Neural cell (in vitro differentiated cells): ENCODE results near the gene ACBD6. TPM values are rescaled to one million over a fixed set of nuclear protein-coding genes. Genes with fewer than 3 reads are reported as not detected.

Source experiments
- H2AFZ ChIP-seq: fragments of 200-600, 300-800 bp; sonication (generic), shearing (Covaris generic); 2 replicates; pipeline ENCODE4 v1.6.0; 2014; ENCODE audit warnings: low read depth, mild to moderate bottlenecking, antibody characterized with exemption, low read length, moderate library complexity
- H3F3A ChIP-seq: fragments of 200-600 bp; shearing (Covaris generic); 2 replicates; pipeline ENCODE4 v1.6.1; 2016; ENCODE audit warnings: mild to moderate bottlenecking, moderate library complexity, mixed read lengths, antibody characterized with exemption, low read length; ENCODE audit not compliant: insufficient read depth, poor library complexity, severe bottlenecking
- H3K27ac ChIP-seq: fragments of 200-600, 300-800 bp; sonication (generic), shearing (Covaris generic); 2 replicates; pipeline ENCODE4 v1.5.1; 2014; ENCODE audit warnings: mild to moderate bottlenecking, low read length, moderate library complexity
- H3K27me3 ChIP-seq: fragments of 300-800, 200-600 bp; sonication (generic), shearing (Covaris generic); 2 replicates; pipeline ENCODE4 v1.6.0; 2014; ENCODE audit warnings: mild to moderate bottlenecking, low read depth, low read length, moderate library complexity; ENCODE audit not compliant: insufficient read depth
- H3K36me3 ChIP-seq: fragments of 300-800, 200-600 bp; sonication (generic), shearing (Covaris generic); 2 replicates; pipeline ENCODE4 v1.5.1; 2014; ENCODE audit warnings: mild to moderate bottlenecking, antibody characterized with exemption, low read length, moderate library complexity; ENCODE audit not compliant: insufficient read depth
- H3K4me2 ChIP-seq: fragments of 300-800, 200-600 bp; sonication (generic), shearing (Covaris generic); 2 replicates; pipeline ENCODE4 v1.6.0; 2014; ENCODE audit warnings: mild to moderate bottlenecking, low read length
- H3K4me3 ChIP-seq: fragments of 300-800, 200-600 bp; sonication (generic), shearing (Covaris generic); 2 replicates; pipeline ENCODE4 v1.5.1; 2014; ENCODE audit warnings: mild to moderate bottlenecking, low read length, moderate library complexity
- H3K79me2 ChIP-seq: fragments of 200-600 bp; shearing (Covaris generic); replicated peaks from 2 replicates; pipeline ENCODE4 v1.6.0; 2014; ENCODE audit warnings: mild to moderate bottlenecking, low read length, moderate library complexity; ENCODE audit not compliant: insufficient read depth
- H3K9ac ChIP-seq: fragments of 300-800, 200-600 bp; sonication (generic), shearing (Covaris generic); 2 replicates; pipeline ENCODE4 v1.6.1; 2016; ENCODE audit warnings: mild to moderate bottlenecking, low read length, mixed read lengths
- H3K9me2 ChIP-seq: fragments of 200-600 bp; shearing (Covaris generic); 2 replicates; pipeline ENCODE4 v1.6.1; 2016; ENCODE audit warnings: mild to moderate bottlenecking, low read length, mixed read lengths; ENCODE audit not compliant: insufficient read depth
- H3K9me3 ChIP-seq: fragments of 200-600, 300-800 bp; sonication (generic), shearing (Covaris generic); 2 replicates; pipeline ENCODE4 v1.6.1; 2016; ENCODE audit warnings: mild to moderate bottlenecking, mixed run types, low read length, moderate library complexity, mixed read lengths
- H4K20me1 ChIP-seq: fragments of 200-600 bp; shearing (Covaris generic); 2 replicates; pipeline ENCODE4 v1.6.1; 2016; ENCODE audit warnings: mild to moderate bottlenecking, mixed run types; ENCODE audit not compliant: insufficient read depth
- EP300 ChIP-seq: fragments of 450-650 bp; conservative IDR thresholded peaks from 2 replicates; pipeline ENCODE4 v1.6.1; 2014; ENCODE audit warnings: antibody characterized with exemption, mild to moderate bottlenecking, moderate library complexity; ENCODE audit not compliant: poor library complexity, severe bottlenecking
- EZH2 ChIP-seq: fragments of 200-600, 300-800 bp; shearing (Covaris generic), sonication (generic); IDR thresholded peaks from 2 replicates; pipeline ENCODE4 v1.6.1; 2014; ENCODE audit warnings: antibody characterized with exemption, low read length, borderline replicate concordance, mild to moderate bottlenecking; ENCODE audit not compliant: insufficient read depth, poor library complexity, severe bottlenecking
- MXI1 ChIP-seq: fragments of 450-650 bp; conservative IDR thresholded peaks from 2 replicates; pipeline ENCODE4 v1.6.1; 2014; ENCODE audit warnings: antibody characterized with exemption, mild to moderate bottlenecking; ENCODE audit not compliant: poor library complexity, severe bottlenecking
- POLR2AphosphoS5 ChIP-seq: IDR thresholded peaks from 2 replicates; pipeline ENCODE4 v1.6.1; 2012
- RAD21 ChIP-seq: fragments of 450-650 bp; conservative IDR thresholded peaks from 2 replicates; pipeline ENCODE4 v1.6.1; 2014; ENCODE audit warnings: antibody characterized with exemption, mild to moderate bottlenecking, moderate library complexity
- REST ChIP-seq: IDR thresholded peaks from 2 replicates; pipeline ENCODE4 v1.6.1; 2012; ENCODE audit warnings: borderline replicate concordance
- SMC3 ChIP-seq: fragments of 450-650 bp; conservative IDR thresholded peaks from 2 replicates; pipeline ENCODE4 v1.6.1; 2014; ENCODE audit warnings: antibody characterized with exemption, mild to moderate bottlenecking, moderate library complexity; ENCODE audit not compliant: poor library complexity
- TAF1 ChIP-seq: IDR thresholded peaks from 2 replicates; pipeline ENCODE4 v1.6.1; 2012; ENCODE audit warnings: low read depth
- polyA plus RNA-seq: library from polyadenylated mRNA; depleted of rRNA; stranded (reverse); fragments of >200 nt; gene quantifications from 2 replicates; pipeline ENCODE4 v1.2.3, GENCODE V29; 2014
- TF ChIP-seq, protein P1 (sequence below): fragments of 450-650 bp; IDR thresholded peaks from 2 replicates; pipeline ENCODE4 v1.5.1; 2014; ENCODE audit warnings: antibody characterized with exemption, mild to moderate bottlenecking, moderate library complexity; ENCODE audit not compliant: poor library complexity, severe bottlenecking

ACBD6 gene
- polyA plus RNA-seq, 1 donor from 2014 or later, result 92.4 TPM

GRCh38 chr1:180270530-180271271 is 231.7 kb downstream of the ACBD6 start:
- Histone ChIP-seq H3K9me2 (no peaks in the 10 kb centered on the region), H3F3A (no peaks in the 10 kb centered on the region), H3K4me2 (no peak overlapping the region), H3K36me3 (no peaks in the 10 kb centered on the region), H3K9ac (no peak overlapping the region), H3K27me3 (no peaks in the 10 kb centered on the region), H3K27ac (no peak overlapping the region), H3K4me3 (no peak overlapping the region), H4K20me1 (no peaks in the 10 kb centered on the region), H3K9me3 (no peaks in the 10 kb centered on the region), H3K79me2 (no peaks in the 10 kb centered on the region), H2AFZ (no peak overlapping the region)
- TF ChIP-seq, protein P1, sequence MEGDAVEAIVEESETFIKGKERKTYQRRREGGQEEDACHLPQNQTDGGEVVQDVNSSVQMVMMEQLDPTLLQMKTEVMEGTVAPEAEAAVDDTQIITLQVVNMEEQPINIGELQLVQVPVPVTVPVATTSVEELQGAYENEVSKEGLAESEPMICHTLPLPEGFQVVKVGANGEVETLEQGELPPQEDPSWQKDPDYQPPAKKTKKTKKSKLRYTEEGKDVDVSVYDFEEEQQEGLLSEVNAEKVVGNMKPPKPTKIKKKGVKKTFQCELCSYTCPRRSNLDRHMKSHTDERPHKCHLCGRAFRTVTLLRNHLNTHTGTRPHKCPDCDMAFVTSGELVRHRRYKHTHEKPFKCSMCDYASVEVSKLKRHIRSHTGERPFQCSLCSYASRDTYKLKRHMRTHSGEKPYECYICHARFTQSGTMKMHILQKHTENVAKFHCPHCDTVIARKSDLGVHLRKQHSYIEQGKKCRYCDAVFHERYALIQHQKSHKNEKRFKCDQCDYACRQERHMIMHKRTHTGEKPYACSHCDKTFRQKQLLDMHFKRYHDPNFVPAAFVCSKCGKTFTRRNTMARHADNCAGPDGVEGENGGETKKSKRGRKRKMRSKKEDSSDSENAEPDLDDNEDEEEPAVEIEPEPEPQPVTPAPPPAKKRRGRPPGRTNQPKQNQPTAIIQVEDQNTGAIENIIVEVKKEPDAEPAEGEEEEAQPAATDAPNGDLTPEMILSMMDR, result no peak
- TF ChIP-seq TAF1, result no peak
- TF ChIP-seq MXI1, result no peak
- TF ChIP-seq POLR2AphosphoS5, result no peak
- TF ChIP-seq SMC3, result no peak
- TF ChIP-seq REST, result no peak
- no peak for TF ChIP-seq RAD21
- no peak for TF ChIP-seq EZH2
- no peak for TF ChIP-seq EP300

- TF ChIP-seq, protein P1, result peak; percentile 20
- TF ChIP-seq EP300 (no peak), POLR2AphosphoS5 (no peak), RAD21 (no peak), SMC3 (no peak), TAF1 (no peak)
- no peaks in the 10 kb centered on the region for H3K9me2 ChIP-seq
- no peaks in the 10 kb centered on the region for H3K9me3 ChIP-seq
- H3K79me2 ChIP-seq, result no peaks in the 10 kb centered on the region
- H3K27ac ChIP-seq, result no peak overlapping the region
- H3K9ac ChIP-seq, result no peak overlapping the region
- no peaks in the 10 kb centered on the region for H3F3A ChIP-seq
- no peaks in the 10 kb centered on the region for H4K20me1 ChIP-seq
- H3K36me3 ChIP-seq, result no peaks in the 10 kb centered on the region
- no peak overlapping the region for H2AFZ ChIP-seq
- H3K27me3 ChIP-seq, result no peaks in the 10 kb centered on the region
- no peak overlapping the region for H3K4me2 ChIP-seq
- H3K4me3 ChIP-seq, result no peak overlapping the region
Observed at GRCh38 chr1:180269645-180270529, 232.5 kb downstream of the ACBD6 start.
